Nephron (organoid): ENCODE data around the gene PLGRKT.
"Not testable (repeated sequence)": the region's sequence is repeated elsewhere in the genome, so short reads cannot be mapped to it uniquely, and the experiment has no call there.

ENCODE experiments used
- H3K27ac Mint-ChIP-seq, 3 experiments: 2 replicates each; pipeline ENCODE4 v1.8.0; 2020; ENCODE audit warnings: mixed read lengths in 3 of 3, mild to moderate bottlenecking in 2 of 3, moderate library complexity in 1 of 3
- H3K27me3 Mint-ChIP-seq: 2 replicates; pipeline ENCODE4 v1.8.0; 2021; ENCODE audit warnings: low read depth, mild to moderate bottlenecking, moderate library complexity, mixed read lengths
- H3K36me3 Mint-ChIP-seq: 2 replicates; pipeline ENCODE4 v1.8.0; 2020; ENCODE audit warnings: low read depth, mixed read lengths
- H3K4me1 Mint-ChIP-seq: 2 replicates; pipeline ENCODE4 v1.8.0; 2020; ENCODE audit warnings: mixed read lengths
- H3K4me3 Mint-ChIP-seq, 3 experiments: 2 replicates each; pipeline ENCODE4 v1.8.0; 2020; ENCODE audit warnings: mild to moderate bottlenecking in 3 of 3, mixed read lengths in 3 of 3, moderate library complexity in 2 of 3
- H3K9me3 Mint-ChIP-seq: 2 replicates; pipeline ENCODE4 v1.8.0; 2020; ENCODE audit warnings: mixed read lengths
- CTCF ChIP-seq, 3 experiments: fragments of 200-600 bp; sonication (generic); IDR thresholded peaks; one replicate each; pipeline ENCODE4 v1.5.0; 2021; ENCODE audit warnings: antibody characterized with exemption in 3 of 3; ENCODE audit not compliant: unreplicated experiment in 3 of 3

PLGRKT gene

GRCh38 chr9:5481322-5482040 lies 43.8 kb upstream of the PLGRKT start:
- H3K4me3 Mint-ChIP-seq = no peak overlapping the region
- TF ChIP-seq CTCF (IDR thresholded peaks at IDR 0.05; ENCODE audit: unreplicated experiment in 3 of 3) = no peak
- H3K4me1 Mint-ChIP-seq = no peaks in the 10 kb centered on the region
- H3K27me3 Mint-ChIP-seq = no peaks in the 10 kb centered on the region
- H3K36me3 Mint-ChIP-seq = no peaks in the 10 kb centered on the region
- H3K27ac Mint-ChIP-seq = no peak overlapping the region
- peaks cover 5% of the 10 kb centered on the region for H3K9me3 Mint-ChIP-seq

- Mint-ChIP-seq H3K9me3 (peaks cover 10% of the 10 kb centered on the region), H3K27me3 (no peaks in the 10 kb centered on the region), H3K4me3 (no peak overlapping the region), H3K36me3 (no peaks in the 10 kb centered on the region), H3K27ac (no peak overlapping the region), H3K4me1 (no peaks in the 10 kb centered on the region)
- TF ChIP-seq CTCF (IDR thresholded peaks at IDR 0.05; ENCODE audit: unreplicated experiment in 3 of 3) = no peak
Observed at GRCh38 chr9:5480919-5481318, 43.2 kb upstream of the PLGRKT start.

GRCh38 chr9:5479994-5480694 lies 42.4 kb upstream of the PLGRKT start:
- Mint-ChIP-seq H3K27ac (no peak overlapping the region), H3K27me3 (no peaks in the 10 kb centered on the region), H3K9me3 (peaks cover 10% of the 10 kb centered on the region), H3K36me3 (no peaks in the 10 kb centered on the region), H3K4me1 (no peaks in the 10 kb centered on the region), H3K4me3 (no peak overlapping the region)
- TF ChIP-seq CTCF (IDR thresholded peaks at IDR 0.05; ENCODE audit: unreplicated experiment in 3 of 3) = no peak

- no peak for TF ChIP-seq CTCF (IDR thresholded peaks at IDR 0.05; ENCODE audit: unreplicated experiment in 3 of 3)
- Mint-ChIP-seq H3K9me3 (peaks cover 12% of the 10 kb centered on the region), H3K4me3 (no peak overlapping the region), H3K36me3 (no peaks in the 10 kb centered on the region), H3K27ac (no peak overlapping the region), H3K4me1 (no peaks in the 10 kb centered on the region), H3K27me3 (no peaks in the 10 kb centered on the region)
Observed at GRCh38 chr9:5478206-5478605, 40.5 kb upstream of the PLGRKT start.

GRCh38 chr9:5475611-5476010 lies 37.9 kb upstream of the PLGRKT start:
- H3K27ac Mint-ChIP-seq, H3K27me3 Mint-ChIP-seq, H3K4me1 Mint-ChIP-seq, H3K4me3 Mint-ChIP-seq, H3K36me3 Mint-ChIP-seq: not testable (repeated sequence)
- peaks cover 14% of the 10 kb centered on the region for H3K9me3 Mint-ChIP-seq

GRCh38 chr9:5470816-5471215 lies 33.1 kb upstream of the PLGRKT start:
- no peak overlapping the region for H3K27ac Mint-ChIP-seq
- no peaks in the 10 kb centered on the region for H3K4me1 Mint-ChIP-seq
- no peak for TF ChIP-seq CTCF (IDR thresholded peaks at IDR 0.05; ENCODE audit: unreplicated experiment in 3 of 3)
- H3K27me3 Mint-ChIP-seq = no peaks in the 10 kb centered on the region
- no peaks in the 10 kb centered on the region for H3K36me3 Mint-ChIP-seq
- H3K4me3 Mint-ChIP-seq = no peak overlapping the region
- peaks cover 5% of the 10 kb centered on the region for H3K9me3 Mint-ChIP-seq
